Spleen (tissue), 11 donors: Measurements from ENCODE around the gene FRMD1. TPM values are rescaled to one million over a fixed set of nuclear protein-coding genes. Genes with fewer than 3 reads are reported as not detected.

Experiments
- DNase-seq: peaks from one replicate; pipeline ENCODE4 v3.0.0-alpha.2; 2020
- H3K27ac ChIP-seq, 8 donors: fragments of 200-600 bp; sonication (generic) in 7 of 8; 1 replicate in 4 of 8; 2 replicates in 4 of 8; pipeline versions ENCODE4 v1.5.0 to v1.8.0; 2016 to 2021; ENCODE audit warnings: inconsistent platforms in 4 of 8, mild to moderate bottlenecking in 4 of 8, moderate library complexity in 1 of 8
- H3K27me3 ChIP-seq, 7 donors: fragments of 200-600 bp; sonication (generic) in 6 of 7; replicated peaks in 1 of 7; 1 replicate in 4 of 7; 2 replicates in 3 of 7; pipeline versions ENCODE4 v1.5.0 to v1.8.0; 2016 to 2021; ENCODE audit warnings: inconsistent platforms in 3 of 7, mild to moderate bottlenecking in 1 of 7
- H3K36me3 ChIP-seq, 6 donors: fragments of 200-600 bp; sonication (generic) in 5 of 6; 1 replicate in 4 of 6; 2 replicates in 2 of 6; pipeline versions ENCODE4 v1.5.0 to v1.8.0; 2016 to 2021; ENCODE audit warnings: inconsistent platforms in 2 of 6
- H3K4me1 ChIP-seq, 6 donors: fragments of 200-600 bp; sonication (generic) in 5 of 6; 1 replicate in 3 of 6; 2 replicates in 3 of 6; pipeline versions ENCODE4 v1.5.0 to v1.8.0; 2016 to 2021; ENCODE audit warnings: inconsistent platforms in 3 of 6
- H3K4me3 ChIP-seq, 8 donors: fragments of 200-600 bp; sonication (generic) in 7 of 8; 1 replicate in 4 of 8; 2 replicates in 4 of 8; pipeline versions ENCODE4 v1.5.0 to v1.8.0; 2016 to 2021; ENCODE audit warnings: inconsistent platforms in 4 of 8, mild to moderate bottlenecking in 4 of 8, moderate library complexity in 2 of 8
- H3K9me3 ChIP-seq, 8 donors: fragments of 200-600 bp; sonication (generic) in 7 of 8; 1 replicate in 4 of 8; 2 replicates in 4 of 8; pipeline versions ENCODE4 v1.5.0 to v1.8.0; 2016 to 2021; ENCODE audit warnings: inconsistent platforms in 4 of 8
- CTCF ChIP-seq, 11 experiments: fragments of 200-600 bp in 7 of 11; fragments of 450-650 bp in 4 of 11; sonication (generic) in 4 of 11; IDR thresholded peaks in 8 of 11; conservative IDR thresholded peaks in 3 of 11; 1 replicate in 7 of 11; 2 replicates in 4 of 11; pipeline versions ENCODE4 v1.4.0 to v1.8.0; 2016 to 2021; ENCODE audit warnings: antibody characterized with exemption in 11 of 11, inconsistent platforms in 4 of 11, mild to moderate bottlenecking in 1 of 11
- POLR2A ChIP-seq, 3 donors: fragments of 450-650 bp; IDR thresholded peaks; one replicate each; pipeline ENCODE4 v1.5.1; 2017; ENCODE audit warnings: antibody characterized with exemption in 3 of 3, mild to moderate bottlenecking in 1 of 3
- POLR2AphosphoS5 ChIP-seq, 3 donors: sonication (generic); formaldehyde crosslinking; IDR thresholded peaks; one replicate each; pipeline ENCODE4 v1.5.1; 2017; ENCODE audit warnings: antibody characterized with exemption in 3 of 3
- WGBS, 5 donors: extraction: QIAGEN DNeasy Blood & Tissue Kit in 3 of 5; methylation state at CpG; one replicate each; pipeline versions ENCODE4 v1.1.5 to v1.1.7; 2013 to 2018; 5-methylcytosine and 5-hydroxymethylcytosine counted together
- intact Hi-C: fragments of 100-400 bp; cut with DNase I; formaldehyde crosslinking; loops from one replicate; pipeline ENCODE4 v1.15.0; 2023; ENCODE audit warnings: low total_unique reads
- polyA plus RNA-seq, 3 donors: library from polyadenylated mRNA; stranded (reverse); fragments of 200-250 nt; gene quantifications; one replicate each; pipeline ENCODE4 v1.2.1, GENCODE V29; 2013
- total RNA-seq, 7 donors: library from RNA; depleted of rRNA in 3 of 7; stranded (reverse); fragments of >200 nt in 3 of 7; fragmentation: NEBNext Ultra II Directional in 4 of 7; extraction: Animal tissue kit (Norgen Biotek cat#: 25700) in 4 of 7; gene quantifications; one replicate each; pipeline versions ENCODE4 v1.1.0 to v1.2.1, GENCODE V29; 2016 to 2021
- donor health status: healthy with polysubstance abuse.
- donor health status: DM: no; HTN: no; CAD: no; lungs with moderate emphysema.
- donor health status: DM: no; HTN: no; CAD: no.
- donor health status: Bipolar disorder and iron deficiency.
- donor health status: healthy.
- donor health status: DM: no; HTN: no; CAD: no.
- donor health status: DM: yes; HTN: yes; CAD: no.

The FRMD1 gene
- total and polyA plus RNA-seq, 10 donors, result 0.14 to 9.5 (median 1.5) TPM

GRCh38 chr6:168055696-168056489 lies 23.1 kb downstream of the FRMD1 start:
- 87 to 94% (median 89%) methylated on average over 16 to 22 of the region's 22 CpGs for WGBS, 5 donors
- DNase-seq, result no peak
- no peaks in the 10 kb centered on the region for H3K27me3 ChIP-seq

GRCh38 chr6:168054765-168055560 lies 24.0 kb downstream of the FRMD1 start:
- H3K9me3 ChIP-seq, result no peaks in the 10 kb centered on the region
- H3K4me3 ChIP-seq, result no peak overlapping the region
- intact Hi-C loops, result no loop called here
- no peaks in the 10 kb centered on the region for H3K27me3 ChIP-seq
- no peaks in the 10 kb centered on the region for H3K36me3 ChIP-seq
- no peak overlapping the region for H3K27ac ChIP-seq
- 75 to 80% (median 78%) methylated on average over 16 to 18 of the region's 18 CpGs for WGBS, 5 donors
- DNase-seq, result peak; percentile 66
- peaks cover 0 to 3% (median 0%) of the 10 kb centered on the region in 6 donors for H3K4me1 ChIP-seq
- TF ChIP-seq POLR2AphosphoS5 (IDR thresholded peaks at IDR 0.05), result no peak
- TF ChIP-seq POLR2A (IDR thresholded peaks at IDR 0.05), result no peak
- no peak for TF ChIP-seq CTCF (IDR thresholded peaks at IDR 0.05 in 8 of 11, conservative IDR thresholded peaks at IDR 0.05 in 3 of 11)

More at GRCh38 chr6:168055696-168056489, 23.1 kb downstream of the FRMD1 start:
- no peak for TF ChIP-seq CTCF (IDR thresholded peaks at IDR 0.05 in 8 of 11, conservative IDR thresholded peaks at IDR 0.05 in 3 of 11)
- no peak for TF ChIP-seq POLR2A (IDR thresholded peaks at IDR 0.05)
- TF ChIP-seq POLR2AphosphoS5 (IDR thresholded peaks at IDR 0.05), result no peak
- intact Hi-C loops, result no loop called here
- H3K36me3 ChIP-seq, result no peaks in the 10 kb centered on the region
- H3K27ac ChIP-seq, result no peak overlapping the region
- H3K4me1 ChIP-seq, result peaks cover 0 to 8% (median 0%) of the 10 kb centered on the region in 6 donors
- H3K4me3 ChIP-seq, result no peak overlapping the region
- H3K9me3 ChIP-seq, result no peaks in the 10 kb centered on the region

GRCh38 chr6:168053957-168054471 lies 25.0 kb downstream of the FRMD1 start:
- no peaks in the 10 kb centered on the region for H3K9me3 ChIP-seq
- no peak for TF ChIP-seq CTCF (IDR thresholded peaks at IDR 0.05 in 8 of 11, conservative IDR thresholded peaks at IDR 0.05 in 3 of 11)
- no peak for TF ChIP-seq POLR2A (IDR thresholded peaks at IDR 0.05)
- no peak for TF ChIP-seq POLR2AphosphoS5 (IDR thresholded peaks at IDR 0.05)
- no peak overlapping the region for H3K27ac ChIP-seq
- 90 to 96% (median 92%) methylated on average over 7 to 14 of the region's 14 CpGs for WGBS, 5 donors
- DNase-seq, result peak; percentile 78
- H3K27me3 ChIP-seq, result no peaks in the 10 kb centered on the region
- peaks cover 0 to 3% (median 0%) of the 10 kb centered on the region in 6 donors for H3K4me1 ChIP-seq
- H3K4me3 ChIP-seq, result no peak overlapping the region
- intact Hi-C loops, result no loop called here
- no peaks in the 10 kb centered on the region for H3K36me3 ChIP-seq
